Measurements from ENCODE around the gene ZSWIM6.
A peak's percentile ranks its signal among the peaks of the same experiment; 100 is the strongest.
"Not testable (repeated sequence)": the region's sequence is repeated elsewhere in the genome, so short reads cannot be mapped to it uniquely, and the experiment has no call there.

The ZSWIM6 gene

GRCh38 chr5:61366497-61367240 lies 34.6 kb downstream of the ZSWIM6 start:
- DNase-seq = no peak

DNA sequence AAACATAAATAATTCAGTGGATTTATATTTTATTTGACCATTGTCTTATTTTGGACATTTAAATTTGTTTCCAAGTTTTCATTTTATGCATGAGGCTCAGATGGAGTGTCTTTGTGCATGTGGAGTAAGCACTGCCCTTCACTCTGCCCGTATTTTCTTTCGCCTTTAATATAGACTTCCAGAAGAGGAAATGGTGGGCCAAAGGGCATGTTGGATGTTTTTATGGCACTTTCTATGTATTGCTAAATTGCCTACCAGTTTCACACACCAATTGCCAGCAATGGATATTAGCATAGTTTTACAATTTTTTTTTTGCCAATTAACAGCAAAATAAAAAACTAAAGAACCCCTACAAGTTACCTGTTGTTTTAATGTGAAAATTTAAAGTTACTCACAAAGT lies 38.4 kb downstream of the ZSWIM6 start:
- no peak for DNase-seq

- no peak for DNase-seq
Observed at GRCh38 chr5:61371474-61371873, 39.4 kb downstream of the ZSWIM6 start.

GRCh38 chr5:61379677-61380076 lies 47.6 kb downstream of the ZSWIM6 start:
- DNase-seq = no peak

GRCh38 chr5:61381968-61382367 lies 49.9 kb downstream of the ZSWIM6 start:
- no peak for DNase-seq

GRCh38 chr5:61385627-61386026 lies 53.6 kb downstream of the ZSWIM6 start:
- DNase-seq = no peak

DNA sequence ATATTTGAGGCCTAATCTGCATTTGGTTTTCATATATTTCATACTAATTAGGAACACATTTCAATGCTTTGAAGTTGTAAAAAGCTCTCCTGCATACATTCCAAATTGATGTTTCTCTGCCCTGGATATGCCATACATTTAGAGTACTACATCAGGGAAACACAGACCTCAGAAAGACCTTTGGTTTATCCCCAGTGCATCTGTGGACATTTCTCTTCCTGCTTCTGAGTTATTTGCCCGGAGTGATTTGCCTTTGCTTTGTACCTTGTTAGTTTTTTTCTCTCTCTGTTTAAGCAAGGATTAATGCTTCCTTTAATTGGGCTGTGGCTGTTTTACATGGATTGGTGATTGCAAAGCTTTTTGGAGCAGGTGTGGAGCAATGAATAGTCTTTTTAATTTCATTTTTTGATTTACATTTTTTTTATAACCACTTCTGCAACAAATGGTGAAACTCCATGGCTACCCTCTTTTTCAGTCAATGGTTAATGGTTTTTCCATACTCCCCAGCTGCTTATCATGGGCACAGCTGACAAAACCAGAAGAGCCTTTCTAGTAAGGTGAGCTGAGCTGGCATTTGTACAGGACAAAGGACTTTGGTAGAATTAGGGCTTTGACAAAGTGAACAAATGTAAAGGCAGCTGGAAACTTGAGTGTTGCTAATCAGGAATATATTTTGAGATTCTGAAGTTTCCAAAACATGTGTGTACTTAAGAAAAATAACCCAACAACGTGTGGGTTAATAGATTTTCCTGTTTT lies 54.2 kb downstream of the ZSWIM6 start:
- no peak for DNase-seq

- DNase-seq = no peak
Observed at GRCh38 chr5:61389609-61390008, 57.6 kb downstream of the ZSWIM6 start.

DNA sequence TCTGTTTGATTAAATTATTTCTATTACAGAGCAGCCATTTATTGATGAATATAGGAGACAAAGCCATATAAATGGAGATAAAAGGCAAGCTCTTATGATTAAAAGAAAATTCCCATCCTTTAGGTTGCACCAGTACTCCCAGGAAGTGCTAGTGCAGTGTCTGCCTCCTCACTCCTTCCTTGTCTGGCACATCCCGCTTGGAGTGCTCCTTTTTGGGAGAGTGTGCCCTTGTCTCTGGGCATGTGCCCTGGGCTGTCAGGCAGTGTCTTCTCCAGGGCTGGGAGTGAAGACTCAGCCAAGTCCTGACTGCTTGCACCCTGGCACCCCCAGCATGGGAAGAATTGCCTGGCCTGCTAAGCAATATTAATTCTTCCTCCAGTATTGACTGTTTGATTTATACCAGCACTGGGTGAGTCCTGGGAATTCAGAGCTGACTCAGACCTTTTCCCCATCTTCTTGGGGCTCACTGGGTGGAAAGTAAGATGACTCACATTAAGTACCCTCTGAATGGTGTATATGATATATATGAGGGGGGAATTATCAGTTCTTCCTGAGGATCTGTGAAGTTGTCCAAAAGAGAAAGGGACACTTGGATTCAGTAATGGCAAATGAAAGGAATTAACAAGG lies 62.1 kb downstream of the ZSWIM6 start:
- no peak for DNase-seq

GRCh38 chr5:61394793-61395192 lies 62.7 kb downstream of the ZSWIM6 start:
- DNase-seq = no peak

- DNase-seq = no peak
Observed at GRCh38 chr5:61397238-61397637, 65.2 kb downstream of the ZSWIM6 start.

DNA sequence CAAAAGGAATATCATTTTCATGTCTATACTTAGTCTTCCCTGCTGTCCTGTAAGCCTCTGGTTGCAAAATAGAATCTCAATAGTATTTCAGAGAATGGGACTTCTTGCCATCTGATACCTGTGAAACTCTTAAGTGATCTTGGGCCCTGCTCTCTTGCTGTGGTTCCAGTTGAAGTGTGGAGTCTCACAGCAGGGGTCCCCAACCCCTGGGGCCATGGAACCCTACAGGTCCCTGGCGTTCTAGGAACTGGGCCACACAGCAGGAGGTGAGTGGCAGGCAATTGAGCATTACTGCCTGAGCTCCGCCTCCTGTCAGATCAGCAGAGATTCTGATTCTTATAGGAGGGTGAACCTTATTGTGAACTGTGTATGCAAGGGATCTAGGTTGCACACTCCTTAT lies 65.9 kb downstream of the ZSWIM6 start:
- no peak for DNase-seq

DNA sequence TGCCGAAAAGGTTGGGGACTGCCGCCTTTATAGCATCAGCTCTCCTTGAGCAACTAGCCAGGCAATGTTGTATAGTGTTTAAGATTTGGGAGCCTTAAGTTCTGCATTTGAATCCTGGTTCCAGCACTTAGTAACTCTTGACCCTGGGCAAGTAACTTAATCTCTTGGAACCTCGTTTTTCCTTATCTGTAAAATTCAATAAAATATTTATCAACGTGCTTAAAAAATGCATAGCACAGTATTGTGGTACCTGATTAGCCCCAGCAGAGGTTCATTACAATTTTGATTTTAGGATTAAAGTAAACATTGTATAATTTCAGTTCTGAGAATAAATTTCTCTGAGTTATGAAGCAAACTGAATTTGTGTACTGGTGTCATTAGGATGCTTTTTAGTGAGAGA lies 66.4 kb downstream of the ZSWIM6 start:
- no peak for DNase-seq

DNA sequence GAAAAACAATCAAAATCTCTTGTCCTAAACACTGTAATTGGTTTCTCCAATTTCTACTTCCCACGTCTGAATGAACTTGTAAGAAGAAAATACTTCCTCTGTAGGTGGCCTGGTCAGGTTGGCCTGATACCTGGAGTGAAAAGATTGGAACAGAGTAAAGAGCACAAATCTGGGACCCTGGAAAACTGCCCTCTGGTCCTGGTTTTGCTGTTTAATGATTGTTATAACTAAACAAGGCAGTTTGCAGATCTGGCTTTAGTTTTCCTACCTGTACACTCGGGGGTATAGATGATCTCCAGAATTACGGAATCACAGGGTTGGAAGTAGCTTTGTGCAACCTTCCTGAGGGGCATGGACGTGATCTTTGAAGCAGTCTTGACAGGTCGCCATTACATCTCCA lies 67.6 kb downstream of the ZSWIM6 start:
- DNase-seq = no peak

- DNase-seq = no peak
Observed at GRCh38 chr5:61401726-61402125, 69.7 kb downstream of the ZSWIM6 start.

- no peak for DNase-seq
Observed at GRCh38 chr5:61402244-61402823, 70.3 kb downstream of the ZSWIM6 start.

DNA sequence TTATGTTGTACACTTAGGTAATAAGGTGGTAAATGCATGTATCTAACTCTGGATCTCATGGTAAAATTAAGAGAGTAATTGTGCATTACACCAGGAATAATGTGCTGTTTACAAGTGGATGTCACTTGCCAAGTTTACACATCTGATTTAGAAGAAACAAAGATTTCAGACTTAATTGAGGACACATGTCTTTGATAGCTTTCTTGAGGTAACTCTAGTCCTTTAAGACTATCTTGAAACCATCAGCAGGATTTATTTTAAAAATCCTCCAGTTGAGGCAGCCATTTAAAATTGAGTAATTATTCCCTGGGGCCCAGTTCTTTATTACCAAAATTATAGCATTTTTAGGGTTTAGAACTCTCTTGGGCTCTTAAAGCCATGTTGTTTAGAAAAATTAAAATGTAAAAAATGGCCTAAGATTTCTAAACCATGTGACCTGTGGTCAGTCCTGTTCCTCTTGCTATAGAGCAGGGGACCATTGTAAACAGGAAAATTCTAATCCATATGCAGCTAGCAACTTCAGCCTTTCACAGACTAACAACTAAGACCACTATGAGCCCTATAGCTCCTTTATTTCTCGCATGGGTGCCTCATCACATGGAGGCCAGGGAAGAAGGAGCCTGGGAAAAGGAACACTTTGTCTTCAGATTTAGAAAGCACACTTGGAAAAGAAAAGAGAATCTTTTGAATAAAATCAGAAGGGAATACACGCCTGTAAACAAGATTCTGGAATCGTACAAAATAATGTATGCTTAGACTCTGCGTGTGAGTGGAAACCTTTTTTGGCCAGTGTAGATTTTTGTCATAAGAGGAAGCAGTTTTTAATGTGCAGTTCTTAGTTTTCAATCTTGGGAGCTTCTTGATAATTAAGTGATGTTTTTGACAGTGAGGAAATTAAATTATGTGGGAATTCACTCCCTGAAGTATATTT lies 71.2 kb downstream of the ZSWIM6 start:
- DNase-seq = no peak

GRCh38 chr5:61405511-61406295 lies 73.6 kb downstream of the ZSWIM6 start:
- DNase-seq = no peak

DNA sequence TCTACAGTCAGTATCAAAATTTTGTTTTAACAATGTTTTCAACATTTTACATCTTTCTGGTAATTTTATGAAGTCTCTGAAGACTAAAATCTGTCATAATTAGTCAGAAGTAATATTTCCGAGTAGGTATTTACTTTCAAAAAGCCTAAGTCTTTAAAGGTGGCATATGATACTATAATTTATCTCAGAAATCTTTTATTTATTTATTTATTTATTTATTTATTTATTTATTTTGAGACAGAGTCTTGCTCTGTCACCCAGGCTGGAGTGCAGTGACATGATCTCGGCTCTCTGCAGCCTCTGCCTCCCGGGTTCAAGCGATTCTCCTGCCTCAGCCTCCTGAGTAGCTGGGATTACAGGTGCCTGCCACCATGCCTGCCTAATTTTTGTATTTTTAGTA lies 74.4 kb downstream of the ZSWIM6 start:
- not testable (repeated sequence) for DNase-seq

- no peak for DNase-seq
Observed at GRCh38 chr5:61407706-61408270, 75.7 kb downstream of the ZSWIM6 start.

GRCh38 chr5:61408476-61409168 lies 76.6 kb downstream of the ZSWIM6 start:
- DNase-seq = peak; percentile 99
